Ecto neural progenitor cell (in vitro differentiated cells): ENCODE measurements around the gene FAM237A.

ENCODE experiments used
- DNase-seq: peaks from one replicate; pipeline ENCODE4 v3.0.0-alpha.2; 2018; ENCODE audit warnings: low spot score

Gene FAM237A

GRCh38 chr2:206692971-206693370 is 50.7 kb downstream of the FAM237A start:
- DNase-seq = no peak

GRCh38 chr2:206693399-206694137 is 51.3 kb downstream of the FAM237A start:
- DNase-seq = no peak

GRCh38 chr2:206696910-206697309 is 54.6 kb downstream of the FAM237A start:
- no peak for DNase-seq

GRCh38 chr2:206698811-206699210 is 56.5 kb downstream of the FAM237A start:
- no peak for DNase-seq
